Ishikawa (cell line): ENCODE measurements around the gene UBL7.
A peak's percentile ranks its signal among the peaks of the same experiment; 100 is the strongest.

ENCODE experiments used
- CEBPB ChIP-seq: IDR thresholded peaks from 2 replicates; pipeline ENCODE4 v1.6.1; 2012
- CREB1 ChIP-seq: IDR thresholded peaks from 2 replicates; pipeline ENCODE4 v1.6.1; 2012; ENCODE audit warnings: low read depth
- EGR1 ChIP-seq: IDR thresholded peaks from 2 replicates; pipeline ENCODE4 v1.6.1; 2012
- EP300 ChIP-seq: IDR thresholded peaks from 2 replicates; pipeline ENCODE4 v1.6.1; 2012; ENCODE audit warnings: borderline replicate concordance
- FOXM1 ChIP-seq: IDR thresholded peaks from 2 replicates; pipeline ENCODE4 v1.6.1; 2012; ENCODE audit warnings: low read depth, borderline replicate concordance
- MAX ChIP-seq: IDR thresholded peaks from 2 replicates; pipeline ENCODE4 v1.6.1; 2012
- NFIC ChIP-seq: IDR thresholded peaks from 2 replicates; pipeline ENCODE4 v1.6.1; 2012
- RAD21 ChIP-seq: IDR thresholded peaks from 2 replicates; pipeline ENCODE4 v1.6.1; 2012; ENCODE audit warnings: low read depth
- REST ChIP-seq: IDR thresholded peaks from 2 replicates; pipeline ENCODE4 v1.6.1; 2012; ENCODE audit warnings: low read depth, mild to moderate bottlenecking
- TAF1 ChIP-seq: IDR thresholded peaks from 2 replicates; pipeline ENCODE4 v1.6.1; 2012; ENCODE audit warnings: low read depth, mild to moderate bottlenecking
- TCF12 ChIP-seq: IDR thresholded peaks from 2 replicates; pipeline ENCODE4 v1.6.1; 2012; ENCODE audit warnings: low read depth
- TEAD4 ChIP-seq: IDR thresholded peaks from 2 replicates; pipeline ENCODE4 v1.6.1; 2012
- USF1 ChIP-seq: IDR thresholded peaks from 2 replicates; pipeline ENCODE4 v1.6.1; 2012
- YY1 ChIP-seq: IDR thresholded peaks from 2 replicates; pipeline ENCODE4 v1.6.1; 2012; ENCODE audit warnings: low read depth
- ZBTB7A ChIP-seq: IDR thresholded peaks from 2 replicates; pipeline ENCODE4 v1.6.1; 2012; ENCODE audit warnings: low read depth

The UBL7 gene

GRCh38 chr15:74451861-74452835, 8.8 kb downstream of the UBL7 start:
- TF ChIP-seq TAF1: no peak
- no peak for TF ChIP-seq USF1
- peak; percentile 58 for TF ChIP-seq CEBPB

- no peak for TF ChIP-seq TCF12
- TF ChIP-seq EGR1: no peak
- no peak for TF ChIP-seq YY1
- no peak for TF ChIP-seq MAX
- no peak for TF ChIP-seq FOXM1
- TF ChIP-seq TEAD4: no peak
- TF ChIP-seq USF1: no peak
- no peak for TF ChIP-seq CEBPB
- no peak for TF ChIP-seq EP300
- no peak for TF ChIP-seq RAD21
- no peak for TF ChIP-seq ZBTB7A
- TF ChIP-seq REST: no peak
- TF ChIP-seq TAF1: no peak
- no peak for TF ChIP-seq CREB1
- TF ChIP-seq NFIC: no peak
Observed at GRCh38 chr15:74451322-74451721, 9.6 kb downstream of the UBL7 start.

GRCh38 chr15:74449643-74450205, 11.2 kb downstream of the UBL7 start:
- TF ChIP-seq NFIC (no peak), TCF12 (no peak), MAX (no peak), TAF1 (no peak), FOXM1 (no peak), EGR1 (no peak), EP300 (no peak), CREB1 (no peak), ZBTB7A (no peak), REST (no peak), USF1 (no peak), RAD21 (no peak), YY1 (no peak), CEBPB (no peak)

GRCh38 chr15:74449095-74449494, 11.9 kb downstream of the UBL7 start:
- TF ChIP-seq USF1 (no peak), TEAD4 (no peak), YY1 (no peak)
